Inflammatory macrophage treated with lipopolysaccharide for 4 hours (primary cell): ENCODE data around the gene HSPA4.
"Not testable (repeated sequence)": the region's sequence is repeated elsewhere in the genome, so short reads cannot be mapped to it uniquely, and the experiment has no call there.

Experiments used
- DNase-seq: peaks from one replicate; pipeline ENCODE4 v3.0.0-alpha.2; 2020

The HSPA4 gene

GRCh38 chr5:133051542-133052316 lies at the start of gene HSPA4:
HSPA4 (plus strand) TSS chr5:133052013; CDS start chr5:133052251, 238 bp downstream.
- peak; percentile 100 for DNase-seq

- DNase-seq = no peak
Measured at GRCh38 chr5:133006653-133007052, 45.2 kb upstream of the HSPA4 start.

GRCh38 chr5:133008455-133008854 lies 43.4 kb upstream of the HSPA4 start:
- not testable (repeated sequence) for DNase-seq

GRCh38 chr5:133015466-133015865 lies 36.3 kb upstream of the HSPA4 start:
- DNase-seq = no peak

- DNase-seq = no peak
Measured at GRCh38 chr5:133017964-133018363, 33.8 kb upstream of the HSPA4 start.

GRCh38 chr5:133019471-133019870 lies 32.3 kb upstream of the HSPA4 start:
- DNase-seq = not testable (repeated sequence)

- peak; percentile 95 for DNase-seq
Measured at GRCh38 chr5:133025804-133026663, 25.8 kb upstream of the HSPA4 start, which contains the start of gene ZCCHC10. ZCCHC10 (minus strand) TSS chr5:133026549; CDS start chr5:133026537, 12 bp downstream.

- no peak for DNase-seq
Measured at GRCh38 chr5:133026664-133027153, 25.1 kb upstream of the HSPA4 start.

- peak; percentile 80 for DNase-seq
Measured at GRCh38 chr5:133029416-133029815, 22.4 kb upstream of the HSPA4 start.

- DNase-seq = peak; percentile 13
Measured at GRCh38 chr5:133030343-133031005, 21.3 kb upstream of the HSPA4 start.

- no peak for DNase-seq
Measured at GRCh38 chr5:133032852-133033742, 18.7 kb upstream of the HSPA4 start.

- peak; percentile 30 for DNase-seq
Measured at GRCh38 chr5:133034064-133034463, 17.7 kb upstream of the HSPA4 start.

GRCh38 chr5:133035224-133035623 lies 16.6 kb upstream of the HSPA4 start:
- DNase-seq = peak; percentile 59

- DNase-seq = peak; percentile 49
Measured at GRCh38 chr5:133036677-133037076, 15.1 kb upstream of the HSPA4 start.

GRCh38 chr5:133041157-133041784 lies 10.5 kb upstream of the HSPA4 start:
- DNase-seq = no peak

GRCh38 chr5:133041910-133042309 lies 9.9 kb upstream of the HSPA4 start:
- DNase-seq = no peak

- DNase-seq = not testable (repeated sequence)
Measured at GRCh38 chr5:133046560-133046959, 5.3 kb upstream of the HSPA4 start.

GRCh38 chr5:133047404-133047803 lies 4.4 kb upstream of the HSPA4 start:
- DNase-seq = no peak

- DNase-seq = no peak
Measured at GRCh38 chr5:133048993-133049725, 2.7 kb upstream of the HSPA4 start.

- no peak for DNase-seq
Measured at GRCh38 chr5:133049726-133050048, 2.1 kb upstream of the HSPA4 start.

- DNase-seq = no peak
Measured at GRCh38 chr5:133050521-133050920, 1.3 kb upstream of the HSPA4 start.
